Stimulated activated CD8-positive, alpha-beta memory T cell treated with anti-CD3 and anti-CD28 coated beads, Interleukin-15, amount 100 ng/mL, for 1 hour (primary cell): ENCODE results near the gene PTPRG.

Experiments used
- DNase-seq: peaks from one replicate; pipeline ENCODE4 v3.0.0-alpha.2; 2020; ENCODE audit warnings: low read depth

PTPRG gene

GRCh38 chr3:61828880-61829721 lies 267.7 kb downstream of the PTPRG start:
- DNase-seq = no peak

- DNase-seq = no peak
Observed at GRCh38 chr3:61829722-61830350, 268.5 kb downstream of the PTPRG start.

- no peak for DNase-seq
Observed at GRCh38 chr3:61831973-61832372, 270.6 kb downstream of the PTPRG start.

- no peak for DNase-seq
Observed at GRCh38 chr3:61832375-61833229, 271.2 kb downstream of the PTPRG start.

GRCh38 chr3:61839256-61839655 lies 277.9 kb downstream of the PTPRG start:
- DNase-seq = no peak

GRCh38 chr3:61841111-61841845 lies 279.9 kb downstream of the PTPRG start:
- no peak for DNase-seq

GRCh38 chr3:61841988-61842387 lies 280.6 kb downstream of the PTPRG start:
- DNase-seq = no peak

GRCh38 chr3:61844346-61844745 lies 283.0 kb downstream of the PTPRG start:
- DNase-seq = no peak

GRCh38 chr3:61846488-61846887 lies 285.1 kb downstream of the PTPRG start:
- no peak for DNase-seq

GRCh38 chr3:61847784-61848462 lies 286.6 kb downstream of the PTPRG start:
- no peak for DNase-seq

- no peak for DNase-seq
Observed at GRCh38 chr3:61848885-61849284, 287.5 kb downstream of the PTPRG start.

- DNase-seq = no peak
Observed at GRCh38 chr3:61853912-61854311, 292.5 kb downstream of the PTPRG start.

- no peak for DNase-seq
Observed at GRCh38 chr3:61855211-61855610, 293.8 kb downstream of the PTPRG start.

- DNase-seq = no peak
Observed at GRCh38 chr3:61857297-61857696, 295.9 kb downstream of the PTPRG start.

- no peak for DNase-seq
Observed at GRCh38 chr3:61858054-61858453, 296.7 kb downstream of the PTPRG start.

GRCh38 chr3:61861410-61861809 lies 300.0 kb downstream of the PTPRG start:
- no peak for DNase-seq

GRCh38 chr3:61862614-61863289 lies 301.4 kb downstream of the PTPRG start:
- DNase-seq = no peak

GRCh38 chr3:61863579-61863978 lies 302.2 kb downstream of the PTPRG start:
- DNase-seq = no peak

GRCh38 chr3:61864886-61865285 lies 303.5 kb downstream of the PTPRG start:
- DNase-seq = no peak

- no peak for DNase-seq
Observed at GRCh38 chr3:61865466-61866152, 304.2 kb downstream of the PTPRG start.
